GM12878 (cell line): ENCODE data around the gene GGN.
"Not testable (repeated sequence)": the region's sequence is repeated elsewhere in the genome, so short reads cannot be mapped to it uniquely, and the experiment has no call there.

Experiments
- FOS ChIP-seq: IDR thresholded peaks from 3 replicates; pipeline ENCODE4 v1.6.1; 2011; ENCODE audit warnings: borderline replicate concordance; ENCODE audit not compliant: insufficient read length; ENCODE audit errors: extremely low read depth
- NFYB ChIP-seq: IDR thresholded peaks from 2 replicates; pipeline ENCODE4 v1.6.1; 2011; ENCODE audit warnings: low read depth, mild to moderate bottlenecking, low read length, improper control_type of control experiment, moderate library complexity; ENCODE audit not compliant: insufficient read depth
- RAD21 ChIP-seq: IDR thresholded peaks from 2 replicates; pipeline ENCODE4 v1.6.1; 2011; ENCODE audit warnings: mild to moderate bottlenecking, low read depth, low read length, moderate library complexity; ENCODE audit not compliant: insufficient read depth
- RFX5 ChIP-seq: IDR thresholded peaks from 2 replicates; pipeline ENCODE4 v1.6.1; 2011; ENCODE audit warnings: low read depth, low read length, improper control_type of control experiment
- SUZ12 ChIP-seq: fragments of 200-600 bp; sonication (generic); IDR thresholded peaks from one replicate; pipeline ENCODE4 v1.6.1; 2018; ENCODE audit warnings: antibody characterized with exemption, mild to moderate bottlenecking; ENCODE audit not compliant: unreplicated experiment
- TF ChIP-seq, protein P1 (sequence below): IDR thresholded peaks from 2 replicates; pipeline ENCODE4 v1.6.1; 2011; ENCODE audit warnings: mild to moderate bottlenecking, low read depth, low read length, moderate library complexity; ENCODE audit not compliant: insufficient replicate concordance

GRCh38 chr19:38410407-38410806 lies 22.6 kb upstream of the GGN start:
- TF ChIP-seq, protein P1, sequence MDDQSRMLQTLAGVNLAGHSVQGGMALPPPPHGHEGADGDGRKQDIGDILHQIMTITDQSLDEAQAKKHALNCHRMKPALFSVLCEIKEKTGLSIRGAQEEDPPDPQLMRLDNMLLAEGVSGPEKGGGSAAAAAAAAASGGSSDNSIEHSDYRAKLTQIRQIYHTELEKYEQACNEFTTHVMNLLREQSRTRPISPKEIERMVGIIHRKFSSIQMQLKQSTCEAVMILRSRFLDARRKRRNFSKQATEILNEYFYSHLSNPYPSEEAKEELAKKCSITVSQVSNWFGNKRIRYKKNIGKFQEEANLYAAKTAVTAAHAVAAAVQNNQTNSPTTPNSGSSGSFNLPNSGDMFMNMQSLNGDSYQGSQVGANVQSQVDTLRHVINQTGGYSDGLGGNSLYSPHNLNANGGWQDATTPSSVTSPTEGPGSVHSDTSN, result not testable (repeated sequence)
- not testable (repeated sequence) for TF ChIP-seq RFX5, RAD21, FOS, NFYB, SUZ12
